ES-I3 (cell line): ENCODE results near the gene CREB3.

Experiments
- H3K36me3 ChIP-seq: 2 replicates; pipeline ENCODE4 v1.6.1; 2013; ENCODE audit warnings: mild to moderate bottlenecking, low read length, control low read depth, moderate library complexity; ENCODE audit not compliant: insufficient read depth
- H3K4me1 ChIP-seq: 2 replicates; pipeline ENCODE4 v1.6.1; 2013; ENCODE audit warnings: mild to moderate bottlenecking, control low read depth, low read length; ENCODE audit not compliant: insufficient read depth
- H3K9ac ChIP-seq: 2 replicates; pipeline ENCODE4 v1.6.1; 2013; ENCODE audit warnings: low read depth, mild to moderate bottlenecking, low read length, moderate library complexity
- H3K9me3 ChIP-seq: 2 replicates; pipeline ENCODE4 v1.6.1; 2013; ENCODE audit warnings: mild to moderate bottlenecking, low read length, moderate library complexity; ENCODE audit not compliant: control insufficient read depth, insufficient read depth

CREB3 gene

DNA sequence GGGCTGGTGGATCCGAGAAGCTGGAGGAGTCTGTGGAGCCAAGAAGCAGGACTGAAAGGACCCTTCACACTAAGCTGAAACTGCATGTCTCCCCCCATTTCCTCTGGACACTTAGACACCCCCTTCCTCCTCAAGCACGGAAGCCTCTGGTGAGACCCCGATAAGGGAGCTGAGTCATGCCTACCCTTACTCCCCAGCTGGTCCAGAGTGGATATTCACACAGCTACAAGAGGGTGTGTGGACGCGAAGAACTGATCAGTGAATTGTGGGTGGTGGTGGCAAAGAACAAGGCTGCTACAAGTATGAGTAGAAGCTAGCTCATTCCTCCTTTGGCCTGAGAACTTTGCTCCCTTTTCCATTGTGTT lies 4.8 kb upstream of the CREB3 start:
- peaks cover 13% of the 10 kb centered on the region; the same call in 1 of the 2 replicates for H3K36me3 ChIP-seq
- H3K9me3 ChIP-seq = no peaks in the 10 kb centered on the region
- peak overlapping the region; percentile 34; the same call in 1 of the 2 replicates for H3K9ac ChIP-seq
- peaks cover 40% of the 10 kb centered on the region for H3K4me1 ChIP-seq

DNA sequence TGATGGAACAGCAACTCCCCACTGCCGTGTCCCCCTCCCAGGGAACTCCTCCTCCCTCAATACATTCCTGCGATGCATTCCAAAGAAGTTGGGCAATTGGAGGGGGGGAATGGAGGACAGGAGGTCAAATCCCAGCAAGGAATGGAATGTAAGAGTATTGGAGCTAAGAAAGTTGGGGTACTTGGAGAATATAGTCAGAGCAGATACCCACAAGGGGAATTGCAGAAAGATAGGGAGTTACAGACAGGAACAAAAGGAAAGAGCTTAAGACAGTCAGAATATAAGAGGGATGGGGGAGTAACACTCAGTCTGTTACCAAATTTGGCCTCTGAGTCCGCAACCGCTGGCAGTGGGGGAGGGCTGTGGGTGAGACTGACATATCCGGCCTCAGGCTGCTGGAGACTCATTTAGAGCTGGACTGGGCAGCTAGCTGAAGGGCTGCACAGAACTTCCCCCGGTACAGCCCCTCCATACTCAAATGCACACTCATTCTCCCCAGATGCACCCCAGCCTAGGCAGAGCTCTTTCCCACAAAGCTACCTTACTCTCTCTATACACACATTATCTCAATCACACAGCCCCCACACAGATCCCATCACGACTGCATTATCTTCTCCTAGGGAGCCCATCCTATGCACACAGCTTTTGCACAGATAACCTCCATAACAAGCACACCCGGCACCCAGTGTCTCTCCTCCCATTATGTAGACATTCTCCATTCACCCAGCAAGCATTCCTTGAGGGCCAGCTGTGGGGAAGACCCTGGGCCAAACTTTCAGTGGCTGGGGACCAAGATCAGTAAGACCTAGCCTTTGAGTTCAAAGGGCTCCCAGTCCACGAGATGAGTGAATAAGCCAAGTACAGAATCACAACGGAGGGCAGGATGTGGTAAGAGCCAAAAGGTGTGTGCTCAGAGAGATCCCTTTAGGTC lies 4.2 kb upstream of the CREB3 start:
- Histone ChIP-seq H3K9ac (peak overlapping the region; percentile 42; the same call in 1 of the 2 replicates), H3K4me1 (peaks cover 40% of the 10 kb centered on the region), H3K36me3 (peaks cover 11% of the 10 kb centered on the region; the same call in 1 of the 2 replicates)

DNA sequence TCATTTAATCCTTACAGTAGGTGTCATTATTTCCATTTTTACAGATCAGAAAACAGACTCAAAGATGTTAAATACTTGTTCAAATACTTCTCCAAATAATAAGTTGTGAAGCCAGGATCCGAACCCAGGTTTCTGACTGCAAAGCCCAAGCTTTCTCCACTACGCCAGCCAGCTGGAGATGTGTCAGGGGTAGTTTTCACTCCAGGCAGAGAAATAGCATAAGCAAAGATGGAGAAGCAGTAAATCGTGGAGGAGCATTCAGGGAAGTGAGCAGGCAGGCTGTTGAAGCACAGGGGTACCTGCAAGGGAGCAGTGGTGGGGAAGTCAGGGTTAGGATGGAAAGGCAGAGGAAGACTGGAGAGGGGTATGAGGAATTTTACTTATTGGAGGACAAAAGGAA lies 3.4 kb upstream of the CREB3 start:
- peaks cover 40% of the 10 kb centered on the region for H3K4me1 ChIP-seq
- H3K9ac ChIP-seq = no peak overlapping the region; the same call in 1 of the 2 replicates
- H3K9me3 ChIP-seq = no peaks in the 10 kb centered on the region
- H3K36me3 ChIP-seq = peaks cover 7% of the 10 kb centered on the region; the same call in 1 of the 2 replicates

More for the DNA sequence above, 4.2 kb upstream of the CREB3 start:
- H3K9me3 ChIP-seq = no peaks in the 10 kb centered on the region

DNA sequence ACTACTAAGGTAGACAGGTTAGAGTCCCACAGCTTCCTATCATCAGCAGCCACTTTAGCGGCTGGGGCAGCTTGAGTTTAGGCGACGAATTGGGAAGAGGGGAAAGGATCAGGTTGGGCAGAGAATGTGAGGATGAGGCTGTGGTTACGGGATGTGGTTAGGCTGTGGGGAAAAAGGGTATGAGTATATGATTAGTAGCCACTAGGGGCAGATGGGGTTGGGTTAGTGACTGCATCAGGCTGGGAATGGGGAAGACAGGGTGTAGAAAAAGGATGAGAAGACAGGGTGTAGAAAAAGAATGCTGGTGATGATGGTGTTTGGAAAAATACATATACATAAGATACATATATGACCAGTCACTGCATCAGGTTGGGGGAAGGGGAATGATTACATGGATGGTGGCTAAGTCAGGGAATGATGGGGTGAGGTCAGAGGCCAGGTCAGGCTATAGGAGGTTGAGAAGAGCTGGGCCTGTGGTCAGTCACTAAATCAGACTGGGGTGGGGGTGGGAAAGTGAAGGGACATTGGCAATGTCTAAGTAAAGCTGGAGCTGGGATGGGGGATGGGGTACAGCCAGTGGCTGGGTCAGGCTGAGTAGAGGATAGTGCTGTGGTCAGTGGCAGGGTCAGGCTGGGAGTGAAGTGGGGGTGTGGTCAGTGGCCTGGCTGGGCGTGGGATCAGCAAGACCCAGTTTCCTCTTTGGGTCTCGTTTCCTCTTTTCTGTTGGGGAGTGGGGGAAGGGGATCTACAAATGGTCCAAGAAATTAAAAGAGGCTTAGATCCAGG lies 2.6 kb upstream of the CREB3 start:
- no peak overlapping the region; the same call in 1 of the 2 replicates for H3K9ac ChIP-seq
- H3K36me3 ChIP-seq = peaks cover under 1% of the 10 kb centered on the region; the same call in 1 of the 2 replicates
- H3K4me1 ChIP-seq = peaks cover 40% of the 10 kb centered on the region
- no peaks in the 10 kb centered on the region for H3K9me3 ChIP-seq

DNA sequence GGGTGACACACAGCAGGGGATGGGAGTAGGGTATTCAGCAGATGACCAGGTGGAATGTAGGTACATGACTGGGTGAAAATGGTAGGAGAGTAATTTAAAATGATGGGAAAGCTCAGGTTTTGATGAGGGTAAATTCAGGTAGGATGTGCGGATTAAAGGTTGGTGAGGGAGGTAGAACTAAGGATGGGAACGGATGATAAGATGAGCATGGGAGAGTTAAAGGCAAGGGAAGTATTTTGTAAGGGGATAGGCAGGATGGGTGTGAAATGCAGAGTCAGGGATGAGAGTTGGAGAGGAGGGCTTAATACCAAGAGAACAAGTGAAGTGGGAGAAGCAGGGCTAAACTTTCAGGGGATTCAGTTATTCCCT lies 2.0 kb upstream of the CREB3 start:
- peak overlapping the region; percentile 72; the same call in 1 of the 2 replicates for H3K9ac ChIP-seq
- H3K36me3 ChIP-seq = peaks cover 4% of the 10 kb centered on the region; the same call in 1 of the 2 replicates
- peaks cover 40% of the 10 kb centered on the region for H3K4me1 ChIP-seq
- no peaks in the 10 kb centered on the region for H3K9me3 ChIP-seq

DNA sequence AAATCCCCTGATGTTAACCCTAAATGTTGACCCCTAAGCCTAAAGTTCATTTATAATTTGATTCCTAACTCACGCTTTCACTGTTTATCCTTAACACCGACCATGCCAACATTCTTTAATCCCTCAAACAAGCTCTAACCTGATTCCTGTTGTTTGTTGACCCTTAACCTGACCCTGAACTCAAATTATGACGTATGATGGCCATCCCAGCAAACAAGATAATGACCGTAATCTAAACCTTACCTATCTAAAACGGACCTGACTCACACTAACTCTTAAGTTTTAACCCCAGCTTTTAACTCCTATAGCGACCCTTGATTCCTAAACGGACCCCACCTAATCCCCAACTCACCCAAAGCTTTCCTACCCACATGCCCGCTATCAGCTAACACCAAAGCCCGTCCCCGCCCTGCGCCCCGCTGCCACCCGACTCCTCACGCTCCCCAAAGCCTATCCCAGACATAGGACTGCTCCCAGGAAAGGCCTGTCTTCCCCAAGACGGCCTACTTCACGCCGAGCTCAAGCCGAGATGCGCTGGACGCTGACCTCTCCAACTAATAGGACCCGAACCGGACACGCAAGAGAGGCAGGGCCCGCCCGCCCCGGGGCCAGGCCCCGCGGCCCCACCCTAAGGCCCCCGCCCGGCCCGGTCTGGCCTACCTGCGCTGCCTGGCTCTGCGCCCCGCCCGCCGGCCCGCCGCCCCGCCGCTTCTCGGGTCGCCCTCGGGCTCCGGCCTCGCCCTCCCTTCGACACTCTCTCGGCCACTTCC lies 866 bp upstream of the CREB3 start:
- Histone ChIP-seq H3K36me3 (peaks cover 9% of the 10 kb centered on the region; the same call in 1 of the 2 replicates), H3K4me1 (peaks cover 35% of the 10 kb centered on the region), H3K9me3 (no peaks in the 10 kb centered on the region), H3K9ac (peak overlapping the region; percentile 72)

DNA sequence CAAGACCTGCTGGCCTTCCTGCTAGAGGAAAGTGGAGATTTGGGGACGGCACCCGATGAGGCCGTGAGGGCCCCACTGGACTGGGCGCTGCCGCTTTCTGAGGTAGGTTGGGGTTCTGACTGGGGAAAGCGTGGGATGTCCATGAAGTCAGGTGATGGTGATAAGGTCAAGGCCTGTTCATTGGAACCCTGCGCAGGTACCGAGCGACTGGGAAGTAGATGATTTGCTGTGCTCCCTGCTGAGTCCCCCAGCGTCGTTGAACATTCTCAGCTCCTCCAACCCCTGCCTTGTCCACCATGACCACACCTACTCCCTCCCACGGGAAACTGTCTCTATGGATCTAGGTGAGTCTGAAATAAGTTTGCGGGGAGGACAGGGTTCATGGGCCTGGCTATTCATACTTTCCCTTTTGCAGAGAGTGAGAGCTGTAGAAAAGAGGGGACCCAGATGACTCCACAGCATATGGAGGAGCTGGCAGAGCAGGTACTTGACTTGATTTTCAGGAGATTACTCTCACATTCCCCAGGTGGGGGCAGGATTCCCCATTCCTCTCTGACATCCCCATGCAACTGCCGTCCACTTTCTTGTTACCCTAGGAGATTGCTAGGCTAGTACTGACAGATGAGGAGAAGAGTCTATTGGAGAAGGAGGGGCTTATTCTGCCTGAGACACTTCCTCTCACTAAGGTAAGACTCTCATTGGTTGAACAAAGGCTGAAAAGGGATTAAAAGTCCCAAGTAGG lies 505 bp downstream of the CREB3 start:
- Histone ChIP-seq H3K36me3 (peaks cover 15% of the 10 kb centered on the region), H3K4me1 (peaks cover 24% of the 10 kb centered on the region), H3K9ac (peak overlapping the region; percentile 72), H3K9me3 (no peaks in the 10 kb centered on the region)

DNA sequence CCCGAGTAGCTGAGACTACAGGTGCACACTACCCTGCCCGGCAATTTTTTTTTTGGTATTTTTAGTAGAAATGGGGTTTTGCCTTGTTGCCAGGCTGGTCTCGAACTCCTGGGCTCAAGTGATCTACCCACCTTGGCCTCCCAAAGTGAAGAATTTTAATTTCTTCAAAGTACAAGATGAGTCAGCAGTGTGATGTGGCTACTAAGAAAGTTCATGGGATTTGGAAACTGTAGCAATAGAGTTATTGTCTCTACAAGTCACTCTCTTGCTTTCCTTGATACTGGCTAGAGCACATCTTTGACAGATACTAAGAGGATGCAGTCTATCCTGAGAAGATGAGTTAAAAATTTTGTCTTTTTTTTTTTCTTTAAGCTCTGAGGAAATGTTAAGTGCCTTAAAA lies 1.6 kb downstream of the CREB3 start:
- no peak overlapping the region for H3K9ac ChIP-seq
- H3K9me3 ChIP-seq = no peaks in the 10 kb centered on the region
- peaks cover 20% of the 10 kb centered on the region for H3K36me3 ChIP-seq
- peaks cover 16% of the 10 kb centered on the region for H3K4me1 ChIP-seq

DNA sequence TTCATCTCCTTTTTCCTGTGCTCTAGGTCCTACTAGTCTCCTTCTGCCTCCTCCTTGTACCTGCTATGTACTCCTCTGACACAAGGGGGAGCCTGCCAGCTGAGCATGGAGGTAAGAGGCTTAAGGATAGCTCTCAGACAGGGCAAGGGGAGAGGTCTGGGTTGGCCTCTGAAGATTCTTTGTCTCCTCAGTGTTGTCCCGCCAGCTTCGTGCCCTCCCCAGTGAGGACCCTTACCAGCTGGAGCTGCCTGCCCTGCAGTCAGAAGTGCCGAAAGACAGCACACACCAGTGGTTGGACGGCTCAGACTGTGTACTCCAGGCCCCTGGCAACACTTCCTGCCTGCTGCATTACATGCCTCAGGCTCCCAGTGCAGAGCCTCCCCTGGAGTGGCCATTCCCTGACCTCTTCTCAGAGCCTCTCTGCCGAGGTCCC lies 3.8 kb downstream of the CREB3 start:
- Histone ChIP-seq H3K9me3 (no peaks in the 10 kb centered on the region), H3K36me3 (peaks cover 29% of the 10 kb centered on the region), H3K4me1 (no peaks in the 10 kb centered on the region; the same call in 1 of the 2 replicates), H3K9ac (no peak overlapping the region)

DNA sequence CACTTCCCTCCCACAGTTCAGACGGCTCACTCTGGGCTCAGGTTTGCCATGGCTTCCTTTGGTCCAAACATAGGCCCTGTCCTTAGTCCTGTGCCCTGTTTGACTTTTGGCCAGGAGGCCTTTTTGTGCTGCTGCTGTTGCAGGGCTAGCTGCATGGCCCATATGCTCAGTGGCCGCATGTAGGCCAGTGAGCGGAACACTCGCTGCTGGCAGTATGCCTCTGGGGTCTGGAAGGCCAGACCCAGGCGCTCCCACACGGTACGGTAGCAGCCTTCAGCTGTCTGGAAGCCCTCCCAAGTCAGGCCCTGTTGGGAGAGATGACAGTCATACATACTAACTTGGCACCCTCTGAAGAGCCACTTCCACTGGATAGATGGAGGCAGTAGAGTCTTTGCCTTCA lies 4.7 kb downstream of the CREB3 start:
- H3K36me3 ChIP-seq = peaks cover 32% of the 10 kb centered on the region
- H3K9ac ChIP-seq = no peak overlapping the region
- no peaks in the 10 kb centered on the region; the same call in 1 of the 2 replicates for H3K4me1 ChIP-seq
- no peaks in the 10 kb centered on the region for H3K9me3 ChIP-seq

DNA sequence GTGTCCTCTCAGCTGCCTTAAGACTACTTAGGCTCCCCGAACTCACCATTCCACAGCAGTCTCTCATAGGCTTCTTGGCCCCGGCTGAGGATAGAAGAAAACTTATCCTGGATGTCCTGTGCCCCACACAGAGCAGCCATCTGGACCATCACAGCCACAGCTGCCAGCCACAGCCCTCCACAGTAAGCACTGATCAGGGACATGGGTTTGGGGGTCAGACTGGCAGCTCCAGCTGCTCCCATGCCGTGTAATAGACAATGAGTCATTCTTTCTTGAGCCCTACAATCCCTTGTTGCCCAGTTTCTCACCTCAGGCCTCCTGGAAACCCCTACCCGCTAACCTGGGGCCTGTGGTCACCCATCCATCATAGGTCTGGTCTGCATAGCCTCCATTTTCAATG lies 5.7 kb downstream of the CREB3 start:
- no peak overlapping the region for H3K9ac ChIP-seq
- peaks cover 37% of the 10 kb centered on the region for H3K36me3 ChIP-seq
- H3K9me3 ChIP-seq = no peaks in the 10 kb centered on the region
- H3K4me1 ChIP-seq = no peaks in the 10 kb centered on the region; the same call in 1 of the 2 replicates

DNA sequence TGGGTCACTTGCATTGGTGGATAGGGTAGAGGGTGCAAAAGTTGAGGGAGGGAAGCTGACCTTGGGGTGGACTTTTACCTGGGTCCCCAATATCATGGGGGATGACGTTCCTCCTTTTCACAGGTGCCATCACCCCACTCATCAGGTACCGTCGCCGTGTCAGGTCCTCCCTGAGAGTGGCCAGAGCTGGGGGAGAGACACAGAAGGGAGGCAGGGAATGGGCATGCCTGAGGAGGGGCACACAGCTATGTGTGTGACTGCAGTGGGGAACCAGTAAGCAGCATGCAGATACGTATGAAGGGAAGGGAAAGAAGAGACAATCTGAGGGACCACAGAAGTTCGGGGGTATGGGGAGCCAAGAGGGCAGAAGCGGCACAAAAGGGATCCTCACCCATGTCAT lies 6.5 kb downstream of the CREB3 start:
- H3K9ac ChIP-seq = no peak overlapping the region
- no peaks in the 10 kb centered on the region for H3K4me1 ChIP-seq
- H3K36me3 ChIP-seq = peaks cover 41% of the 10 kb centered on the region
- H3K9me3 ChIP-seq = no peaks in the 10 kb centered on the region

DNA sequence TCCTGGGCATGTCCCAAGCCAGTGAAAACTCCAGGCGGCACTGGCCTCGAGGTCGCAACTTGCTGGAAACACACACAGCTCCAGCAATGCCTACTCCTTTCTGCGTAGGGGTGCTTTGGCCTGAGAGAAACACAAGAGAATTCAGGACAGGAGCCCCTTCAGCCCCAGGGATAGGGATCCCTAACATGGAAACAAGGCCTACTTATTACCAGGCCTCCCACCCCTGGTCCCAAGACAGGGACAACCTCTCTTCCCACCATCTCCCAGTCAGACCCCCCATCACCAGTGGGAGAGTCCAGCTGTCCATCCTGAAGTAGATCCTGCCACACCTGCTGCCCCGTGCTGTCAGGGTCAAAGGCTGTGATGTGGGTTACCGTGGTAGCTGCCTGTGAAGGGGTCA lies 7.8 kb downstream of the CREB3 start:
- Histone ChIP-seq H3K9ac (no peak overlapping the region), H3K4me1 (no peaks in the 10 kb centered on the region), H3K36me3 (peaks cover 42% of the 10 kb centered on the region), H3K9me3 (no peaks in the 10 kb centered on the region)
